Measurements from ENCODE around the gene GTF3C1.
"Not testable (repeated sequence)": the region's sequence is repeated elsewhere in the genome, so short reads cannot be mapped to it uniquely, and the experiment has no call there.

The GTF3C1 gene

DNA sequence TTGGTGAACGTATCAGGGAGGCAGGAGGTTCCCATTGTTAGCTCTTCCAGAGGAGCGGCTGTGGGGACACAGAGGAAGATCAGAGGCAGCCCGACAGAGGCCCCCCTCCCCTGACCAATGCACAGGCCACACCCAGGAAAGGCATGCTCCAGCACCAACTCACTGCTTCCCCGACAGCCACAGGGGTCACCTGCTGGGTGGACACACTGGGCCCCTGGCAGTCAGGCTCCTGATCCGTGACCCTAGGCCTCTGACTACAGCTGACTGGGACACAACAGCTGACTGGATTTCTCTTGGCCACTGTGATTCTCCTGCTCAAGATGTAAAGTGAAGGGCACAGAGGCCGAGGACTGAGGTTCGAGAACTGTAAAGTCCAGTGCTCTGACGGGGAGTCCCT, 84.2 kb downstream of the GTF3C1 start:
- in situ Hi-C loops (cut with MboI; ENCODE audit: low sequenced_read_pairs) = no loop called here

DNA sequence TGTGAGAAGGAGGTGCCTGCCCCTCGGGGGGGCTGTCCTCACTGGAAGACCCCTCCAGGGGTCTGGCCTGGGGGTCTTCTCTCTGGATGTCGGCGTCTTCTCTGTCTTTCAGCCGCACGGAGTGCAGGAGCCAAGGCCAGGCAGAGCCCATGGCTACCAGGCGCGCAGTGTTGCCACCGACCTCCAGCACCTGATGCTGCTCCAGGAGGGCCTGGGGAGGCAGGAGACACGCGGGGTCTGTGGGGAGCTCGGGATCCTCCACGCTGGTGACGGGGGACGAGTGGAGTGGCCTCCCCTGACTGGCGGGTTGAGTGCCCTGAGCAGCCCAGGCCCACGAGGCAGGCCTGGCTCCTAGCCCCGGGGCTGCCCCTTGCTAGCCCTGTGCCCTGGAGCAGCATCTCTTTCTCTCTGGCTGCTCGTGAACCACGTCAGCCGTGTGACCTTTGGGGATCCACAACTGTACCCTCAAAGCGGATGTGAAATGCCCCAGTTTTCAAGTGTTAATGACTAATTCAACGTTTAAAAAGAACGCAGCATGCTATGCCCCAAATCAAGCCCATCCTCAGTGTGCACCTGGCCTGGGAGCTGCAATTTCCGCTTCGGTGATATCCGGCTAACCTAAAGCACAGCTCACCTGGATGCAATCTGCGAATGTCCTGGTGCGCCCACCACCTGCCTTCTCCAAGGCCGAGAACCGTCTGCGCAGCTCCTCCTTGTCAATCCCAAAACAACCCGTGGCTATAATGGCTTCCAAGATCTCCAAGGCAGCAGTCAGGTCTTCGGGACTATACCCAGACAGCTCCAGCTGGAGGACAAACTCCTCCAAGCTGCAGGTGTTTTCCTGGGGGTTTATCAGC, 84.9 kb downstream of the GTF3C1 start:
- in situ Hi-C loops (cut with MboI; ENCODE audit: low sequenced_read_pairs) = no loop called here

DNA sequence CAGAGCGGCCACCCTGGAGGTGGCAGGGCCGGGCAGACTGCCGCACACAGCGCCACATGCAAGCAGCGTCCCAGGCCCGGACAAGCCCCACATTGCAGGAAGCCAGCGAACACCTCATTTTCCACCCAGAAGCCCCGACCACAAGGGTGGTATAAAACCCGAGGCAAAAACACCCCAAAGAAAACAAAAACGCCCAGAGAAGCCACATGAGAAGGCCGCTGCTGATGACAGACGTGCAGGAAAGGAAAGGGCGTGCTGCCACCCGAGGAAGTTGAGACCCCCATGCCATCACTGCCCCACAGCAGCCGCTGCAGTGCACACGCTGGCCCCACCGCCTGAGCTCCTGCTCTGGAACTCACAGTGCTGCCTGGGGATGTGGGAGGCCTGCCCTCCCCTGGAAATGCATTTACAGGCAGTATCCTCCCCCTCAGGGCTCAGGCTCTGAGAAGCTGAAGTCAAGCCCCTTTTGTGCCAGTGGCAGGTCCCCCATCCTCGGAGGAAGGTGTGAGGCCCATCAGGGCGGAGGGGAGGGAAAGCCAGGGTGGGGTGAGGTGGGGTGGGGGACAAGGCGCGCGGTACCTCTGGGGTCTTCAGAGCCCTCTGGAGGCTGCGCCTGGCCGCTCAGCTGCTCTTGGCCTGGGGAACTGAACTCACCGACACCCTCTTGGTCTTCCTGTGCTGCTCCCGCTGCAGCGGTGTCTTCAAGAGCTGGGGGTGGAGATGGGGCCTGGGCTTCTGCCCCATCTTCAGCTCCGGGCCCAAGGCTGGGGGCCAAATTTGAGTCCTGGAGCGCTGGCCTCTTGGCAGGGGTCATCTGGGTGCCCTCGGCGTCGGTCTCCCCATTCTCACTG, 85.7 kb downstream of the GTF3C1 start:
- in situ Hi-C loops (cut with MboI; ENCODE audit: low sequenced_read_pairs) = no loop called here

DNA sequence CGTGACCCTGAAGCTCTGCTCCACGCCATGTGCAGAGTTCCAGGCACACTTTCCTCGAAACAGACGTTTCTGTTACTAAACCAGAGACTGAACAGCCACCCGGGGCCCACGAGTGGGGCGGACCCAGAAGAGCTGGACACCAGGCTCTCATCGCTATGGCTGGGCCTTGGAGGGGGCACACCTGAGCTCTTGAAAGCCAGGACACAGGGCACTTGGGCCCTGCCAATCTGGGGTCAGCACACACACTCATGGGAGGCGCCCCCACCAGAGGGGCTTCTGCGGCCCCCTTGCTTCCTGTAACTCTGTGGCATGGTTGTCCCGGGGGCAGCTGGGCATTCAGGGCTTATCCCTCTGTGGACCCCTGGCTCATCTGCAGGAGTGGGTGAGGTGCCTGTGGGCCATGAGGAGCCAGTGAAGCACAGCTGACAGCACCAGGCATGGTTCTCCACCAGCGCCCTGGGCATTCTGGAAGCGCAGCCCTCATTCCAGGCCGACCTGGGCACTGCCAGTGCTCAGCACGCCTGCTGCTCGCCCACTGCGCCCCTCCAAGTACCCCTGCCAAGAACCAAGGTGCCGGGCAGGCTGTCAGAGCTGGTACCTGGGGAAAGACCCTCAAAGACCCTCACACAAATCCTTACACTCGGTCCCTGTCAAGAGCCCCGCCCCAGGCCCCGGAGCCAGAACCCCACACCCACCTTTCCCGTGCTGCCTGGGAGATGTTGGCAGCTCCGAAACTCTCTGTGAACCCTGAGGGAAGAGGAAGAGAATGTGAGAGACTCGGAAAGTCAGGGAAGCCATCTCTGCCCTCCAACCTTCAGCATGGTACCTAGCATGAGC, 86.6 kb downstream of the GTF3C1 start:
- in situ Hi-C loops (cut with MboI; ENCODE audit: low sequenced_read_pairs) = no loop called here

DNA sequence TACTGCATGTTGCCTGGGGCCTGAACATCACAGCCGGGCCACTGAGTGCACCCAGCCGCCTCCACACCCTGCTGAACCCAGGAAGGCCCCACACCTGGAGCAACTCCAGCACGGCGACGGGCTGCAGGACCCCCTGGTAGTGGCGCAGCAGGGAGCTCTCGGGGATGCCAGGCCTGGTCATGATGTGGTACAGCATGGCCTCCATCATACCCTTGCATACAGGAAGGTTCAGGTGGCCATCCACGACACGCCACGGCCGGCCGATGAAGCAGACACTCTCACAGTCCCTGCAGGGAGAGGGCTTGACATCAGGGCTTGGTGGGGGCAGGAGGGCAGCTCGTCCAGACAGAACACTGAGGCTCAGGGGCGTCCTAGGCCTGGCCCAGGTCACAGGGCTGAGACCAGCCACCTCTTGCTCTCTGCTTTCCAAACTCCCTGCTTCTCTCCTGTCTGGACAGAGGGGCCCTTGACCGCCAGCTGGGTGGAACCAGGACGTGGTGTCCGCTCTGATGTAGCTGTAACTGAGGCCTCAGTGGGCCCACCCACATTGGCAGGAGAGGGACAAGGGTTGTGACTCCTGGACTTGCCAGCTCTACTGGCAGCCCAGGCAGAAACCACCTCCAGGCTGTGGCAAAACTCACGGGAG, 87.4 kb downstream of the GTF3C1 start:
- in situ Hi-C loops (cut with MboI; ENCODE audit: low sequenced_read_pairs) = no loop called here

DNA sequence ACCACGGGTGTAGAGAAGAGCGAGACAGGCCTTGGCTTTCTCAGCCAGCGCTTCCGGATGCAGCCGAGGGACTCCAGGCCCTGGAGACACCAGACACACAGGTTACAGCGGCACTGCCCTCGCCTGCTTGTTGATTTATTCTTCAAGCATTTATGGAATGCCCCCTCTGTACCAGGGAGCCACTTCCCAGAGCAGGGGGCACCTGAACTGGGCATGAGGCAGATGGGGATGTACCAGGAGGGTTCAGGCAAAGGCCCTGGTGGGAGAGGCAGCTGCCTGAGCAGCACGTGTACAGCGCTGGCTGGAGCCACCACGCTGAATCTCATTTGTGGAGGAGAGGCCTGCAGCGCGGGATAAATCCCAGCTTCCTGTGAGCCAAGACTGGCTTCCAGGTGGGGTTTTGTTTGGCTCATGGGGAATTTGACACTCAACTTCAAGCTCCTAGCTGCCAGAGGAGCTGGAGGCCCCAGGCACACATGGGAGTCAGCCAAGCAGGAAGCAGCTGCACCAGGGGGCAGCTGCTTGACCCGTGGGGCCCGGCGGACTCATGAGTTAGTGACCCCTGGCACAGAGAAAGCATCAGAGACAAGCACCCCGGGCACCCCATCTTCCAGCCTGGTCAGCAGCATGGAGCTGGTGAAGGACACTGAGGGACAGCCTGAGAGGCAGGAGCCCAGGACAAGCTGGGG, 88.1 kb downstream of the GTF3C1 start:
- in situ Hi-C loops (cut with MboI; ENCODE audit: low sequenced_read_pairs) = no loop called here

DNA sequence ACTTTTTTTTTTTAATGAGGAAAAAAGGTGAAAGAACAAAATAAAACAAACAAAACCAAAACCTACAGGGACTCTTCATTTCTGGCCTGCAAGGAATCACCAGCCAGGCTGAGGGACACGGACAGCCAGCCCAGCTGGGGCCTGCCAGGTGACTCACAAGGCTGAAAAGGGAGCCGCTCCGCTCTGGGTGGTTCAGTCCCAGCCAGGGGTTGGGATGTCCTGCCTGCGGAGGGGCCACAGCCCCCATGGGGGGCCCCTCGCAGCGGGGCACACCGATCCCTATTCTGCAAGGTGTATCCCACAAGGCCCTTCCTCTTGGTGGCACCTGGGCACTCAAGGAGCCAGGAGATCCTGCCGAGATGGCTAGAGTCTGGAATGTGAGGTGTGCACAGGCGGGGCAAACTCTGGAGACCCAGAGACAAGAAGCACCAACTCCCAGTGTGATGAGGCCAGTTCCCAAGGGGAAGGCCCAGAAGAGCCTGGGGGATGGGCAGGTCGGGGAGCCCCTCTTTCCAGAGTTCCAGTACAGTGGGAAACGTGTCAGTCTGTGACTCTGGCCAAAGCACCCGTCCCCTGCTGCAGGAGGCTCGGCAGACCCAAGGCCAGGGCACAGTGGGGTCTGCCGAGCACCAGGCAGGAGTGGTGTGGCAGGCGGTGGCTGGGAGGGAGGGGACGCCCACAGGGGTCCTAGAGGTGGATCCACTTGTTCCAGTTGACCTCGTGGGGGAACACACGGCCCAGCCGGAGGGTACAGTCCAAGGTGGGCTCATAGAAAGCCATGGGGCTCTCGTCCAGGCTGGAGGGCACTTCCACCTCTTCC, 88.8 kb downstream of the GTF3C1 start:
- in situ Hi-C loops (cut with MboI; ENCODE audit: low sequenced_read_pairs) = no loop called here

DNA sequence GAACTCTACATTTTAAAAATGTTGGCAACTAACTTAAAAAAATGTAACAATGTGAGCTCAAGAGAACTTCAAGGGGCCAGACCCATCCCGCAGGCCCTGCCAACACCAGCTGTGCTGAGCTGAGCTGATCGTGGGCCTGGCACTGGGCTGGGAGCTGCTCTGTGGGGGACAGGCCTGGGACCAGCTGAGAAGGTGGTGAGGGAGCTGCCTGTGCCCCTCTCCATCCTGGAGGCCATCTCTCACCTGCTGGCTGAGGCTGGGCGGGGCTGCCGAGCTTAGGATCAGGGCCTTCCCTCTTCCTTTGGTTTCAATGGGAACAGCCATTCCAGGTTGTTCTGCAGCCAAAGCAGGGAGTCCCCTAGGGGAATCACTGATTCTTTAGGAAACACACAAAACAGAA, 89.5 kb downstream of the GTF3C1 start:
- in situ Hi-C loops (cut with MboI; ENCODE audit: low sequenced_read_pairs) = no loop called here

DNA sequence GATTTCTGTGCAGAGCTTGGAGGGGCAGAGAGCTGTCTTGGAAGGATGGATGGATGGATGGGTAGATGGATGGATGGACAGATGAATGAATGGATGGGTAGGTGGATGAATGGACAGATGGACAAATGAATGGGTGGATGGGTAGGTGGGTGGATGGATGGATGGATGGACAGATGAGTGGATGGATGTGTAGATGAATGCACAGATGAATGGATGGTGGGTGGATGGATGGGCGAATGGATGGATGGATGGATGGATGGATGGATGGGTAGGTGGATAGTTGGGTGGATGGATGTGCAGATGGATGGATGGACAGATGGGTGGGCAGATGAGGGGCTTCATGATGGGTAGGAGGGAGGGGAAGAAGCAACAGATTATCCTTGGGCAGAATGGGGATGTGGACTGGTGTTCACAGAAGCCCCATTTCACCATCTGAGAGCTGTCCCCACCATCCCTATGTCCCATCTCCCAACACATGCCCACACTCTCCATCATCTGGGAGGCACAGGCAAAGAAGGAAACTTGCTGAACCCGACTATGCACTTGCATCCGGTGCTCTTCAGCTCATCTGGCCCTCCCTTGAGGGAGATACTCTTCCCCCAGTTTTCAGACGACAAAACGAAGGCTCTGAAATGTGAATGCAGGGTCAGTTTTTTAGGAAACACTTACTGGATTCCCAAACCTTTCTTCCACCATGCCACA, 90.6 kb downstream of the GTF3C1 start:
- in situ Hi-C loops (cut with MboI; ENCODE audit: low sequenced_read_pairs) = no loop called here

DNA sequence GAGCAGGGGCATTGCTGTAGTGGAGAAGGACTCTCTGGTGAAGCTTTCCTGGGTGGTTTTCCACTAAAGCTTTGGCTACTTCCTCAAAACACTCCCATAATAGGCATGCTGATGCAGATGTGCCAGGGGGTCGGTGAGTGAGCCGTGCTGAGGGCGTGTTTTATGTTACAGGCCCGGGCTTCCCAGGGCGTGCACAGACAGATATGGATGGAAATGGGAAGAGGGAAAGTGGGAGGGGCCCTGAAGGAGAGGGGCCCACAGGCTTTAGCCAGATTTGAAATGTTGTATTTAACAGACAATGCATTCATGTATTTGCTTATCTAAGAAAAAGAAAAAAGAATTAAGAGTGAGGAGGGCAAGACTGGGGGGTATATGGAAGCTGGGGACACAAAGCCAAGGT, 91.5 kb downstream of the GTF3C1 start:
- in situ Hi-C loops (cut with MboI; ENCODE audit: low sequenced_read_pairs) = no loop called here

DNA sequence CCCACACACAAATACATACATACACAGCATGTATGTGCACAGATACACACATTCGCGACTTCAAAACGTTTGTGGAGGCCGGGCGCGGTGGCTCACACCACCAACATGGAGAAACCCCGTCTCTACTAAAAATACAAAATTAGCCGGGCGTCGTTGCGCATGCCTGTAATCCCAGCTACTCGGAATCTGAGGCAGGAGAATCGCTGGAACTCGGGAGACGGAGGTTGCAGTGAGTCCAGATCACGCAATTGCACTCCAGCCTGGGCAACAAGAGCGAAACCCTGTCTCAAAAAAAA, 92.2 kb downstream of the GTF3C1 start:
- in situ Hi-C loops (cut with MboI; ENCODE audit: low sequenced_read_pairs) = not testable (repeated sequence)

DNA sequence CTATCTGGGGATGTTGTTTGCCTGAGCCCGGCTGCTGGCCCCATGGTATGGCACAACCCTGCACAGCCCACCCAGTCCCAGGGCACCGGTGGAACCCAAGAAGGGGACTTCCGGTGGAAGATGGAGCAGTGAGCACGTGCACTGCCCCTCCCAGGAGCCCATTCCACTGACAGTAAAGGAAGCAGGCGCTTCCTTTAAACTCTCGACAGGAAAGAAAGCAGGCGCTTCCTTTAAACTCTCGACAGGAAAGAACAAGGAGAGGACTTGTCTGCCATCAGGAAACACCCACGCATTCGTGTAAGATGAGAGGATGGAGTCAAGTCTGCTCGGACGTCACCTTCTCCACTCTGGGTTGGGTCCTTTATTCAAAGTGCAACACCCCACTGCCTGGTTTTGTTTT, 94.0 kb downstream of the GTF3C1 start:
- in situ Hi-C loops (cut with MboI; ENCODE audit: low sequenced_read_pairs) = no loop called here

DNA sequence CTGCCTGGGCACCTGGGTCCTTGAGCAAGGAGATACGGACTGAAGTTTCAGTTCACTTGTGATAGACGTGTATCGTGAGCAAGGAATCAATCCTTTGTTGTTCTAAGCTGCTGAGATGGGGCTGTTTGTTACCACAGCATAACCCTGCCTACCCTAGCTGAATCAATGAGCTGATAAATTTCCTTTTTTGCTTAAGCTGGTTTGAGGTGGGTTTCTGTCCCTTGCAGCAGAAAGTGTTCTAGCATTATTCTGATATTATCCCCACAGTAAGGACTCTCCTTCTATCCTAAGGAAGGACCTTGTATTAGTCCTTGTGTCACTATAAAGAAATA, 96.3 kb downstream of the GTF3C1 start:
- in situ Hi-C loops (cut with MboI; ENCODE audit: low sequenced_read_pairs) = no loop called here

DNA sequence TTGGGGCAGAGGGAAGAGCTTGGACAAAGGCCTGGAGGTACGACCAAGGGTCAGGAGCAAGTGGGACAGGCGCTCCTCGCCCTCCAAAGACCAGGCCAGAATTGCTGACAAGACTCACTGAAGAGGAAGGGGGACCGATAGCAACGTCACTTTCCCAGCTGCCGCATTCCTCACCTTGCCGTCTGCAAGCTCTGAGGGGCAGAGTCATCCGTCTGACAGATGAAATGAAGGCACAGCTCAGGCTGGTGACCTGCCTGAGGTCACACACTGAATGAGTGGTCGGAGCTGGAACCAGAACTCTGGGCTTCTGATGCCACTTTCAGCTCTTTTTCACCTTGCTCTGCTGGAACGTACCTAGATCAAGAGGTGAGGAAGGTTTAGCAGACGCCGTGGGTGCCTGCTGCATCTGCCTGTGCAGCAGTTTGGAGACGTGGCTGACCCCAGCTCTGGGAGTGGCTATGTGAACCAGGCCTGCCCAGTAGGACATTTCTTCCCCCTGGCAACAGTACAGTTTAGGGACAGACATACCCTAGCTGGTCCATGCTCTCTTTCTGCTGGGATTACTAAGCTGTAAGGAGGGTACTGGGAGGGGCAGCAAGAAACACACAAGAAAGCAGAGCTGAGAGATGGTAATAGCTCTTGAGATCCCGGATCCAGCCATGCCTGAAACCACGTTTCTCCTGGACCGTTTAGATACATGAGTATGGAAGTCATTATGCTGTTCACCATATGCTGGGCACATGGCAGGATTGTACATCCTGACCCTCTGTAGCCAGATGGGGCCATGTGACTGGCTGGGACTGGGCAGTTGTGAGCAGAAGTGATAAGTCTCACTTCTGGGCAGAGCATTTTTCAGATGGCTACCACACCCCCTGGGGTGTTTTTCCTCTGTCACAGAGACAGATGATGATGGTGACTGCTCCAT, 96.9 kb downstream of the GTF3C1 start:
- in situ Hi-C loops (cut with MboI; ENCODE audit: low sequenced_read_pairs) = no loop called here

DNA sequence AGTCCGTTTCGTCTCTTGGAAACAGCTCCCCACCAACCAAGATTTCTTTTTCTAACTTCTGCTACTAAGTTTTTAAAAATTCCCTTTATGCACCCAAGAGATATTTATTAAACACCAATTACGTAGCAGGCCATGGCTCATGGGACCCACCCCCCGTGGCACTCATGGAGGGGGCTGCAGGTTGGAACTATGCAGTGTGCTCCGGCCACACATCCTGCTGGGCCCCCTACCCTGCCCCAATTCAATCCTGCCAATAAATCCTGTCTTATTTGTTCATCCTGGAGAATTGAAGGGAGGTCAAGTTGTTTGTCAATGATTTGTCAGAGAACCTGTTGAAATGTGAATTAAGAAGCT, 99.5 kb downstream of the GTF3C1 start:
- in situ Hi-C loops (cut with MboI; ENCODE audit: low sequenced_read_pairs) = no loop called here

DNA sequence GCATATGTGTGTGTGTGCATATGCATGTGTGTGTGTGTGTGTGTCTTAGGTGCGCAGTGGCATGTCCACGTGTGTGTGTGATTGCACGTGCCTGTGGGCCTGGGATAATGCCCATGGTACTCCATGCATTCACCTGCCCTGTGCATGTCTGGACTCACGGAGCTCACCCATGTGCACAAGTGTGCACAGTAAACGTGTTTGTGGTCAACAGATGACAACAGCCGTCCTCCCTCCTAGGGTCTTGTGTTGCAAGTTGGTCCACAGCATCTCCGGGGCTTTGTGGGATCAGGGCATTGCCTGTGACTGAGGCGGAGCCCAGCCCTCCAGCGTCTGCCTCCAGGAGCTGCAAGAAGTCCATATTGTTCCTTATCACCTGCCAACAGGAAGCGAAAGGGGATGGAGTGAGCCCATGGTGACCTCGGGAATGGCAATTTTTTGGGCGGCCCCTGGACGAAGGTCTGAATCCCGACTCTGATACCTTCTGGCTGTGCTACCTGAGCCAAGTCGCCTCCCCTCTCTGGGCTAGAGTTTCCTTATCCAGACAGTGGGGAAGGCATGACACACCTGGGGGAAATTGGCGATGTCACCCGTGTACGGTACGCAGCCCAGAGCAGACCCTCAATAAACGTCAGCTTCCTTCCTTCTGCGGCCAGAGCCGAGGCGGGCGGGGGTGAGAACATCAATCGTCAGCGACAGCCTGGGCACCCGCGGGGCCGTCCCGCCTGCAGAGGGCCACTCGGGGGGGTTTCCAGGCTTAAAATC, 100.1 kb downstream of the GTF3C1 start:
- in situ Hi-C loops (cut with MboI; ENCODE audit: low sequenced_read_pairs) = no loop called here

All from HL-60/S4 treated with phorbol 12-myristate 13-acetate at 8.2 ng/mL for 4 days and 3 days (cell line).